GM12878 (cell line): ENCODE data around the gene ALG12. TPM values are rescaled to one million over a fixed set of nuclear protein-coding genes. Genes with fewer than 3 reads are reported as not detected.
A peak's percentile ranks its signal among the peaks of the same experiment; 100 is the strongest.

Experiments
- ATAC-seq: fragments of 200-7000 bp; cut with Tn5 transposase; 3 replicates; pipeline ENCODE4 v1.9.1; 2020; ENCODE audit warnings: mild to moderate bottlenecking, moderate library complexity
- BruUV-seq: library from RNA; stranded (reverse); fragments of 400-500 nt; replicated peaks from 2 replicates; lab custom pipeline; 2021; lab: Mats Ljungman, UMichigan
- CTCF ChIA-PET: fragments of 300-600 bp; sonication (Branson Sonifier 250); formaldehyde crosslinking; extraction: SDS; loops from one replicate; lab custom pipeline; 2021; ENCODE audit warnings: inconsistent platforms; lab: Yijun Ruan, JAX
- POLR2A ChIA-PET: fragments of 350-600 bp; formaldehyde crosslinking; extraction: SDS; loops from one replicate; lab custom pipeline; 2021; ENCODE audit warnings: inconsistent platforms; lab: Charles Lee
- RAD21 ChIA-PET: fragments of 300-600 bp; sonication (Branson Sonifier 250); formaldehyde crosslinking; loops from one replicate; lab custom pipeline; 2023; ENCODE audit warnings: antibody characterized with exemption; ENCODE audit not compliant: unreplicated experiment; lab: Charles Lee
- SMC1A ChIA-PET: fragments of 300-600 bp; sonication (Branson Sonifier 250); formaldehyde crosslinking; loops from one replicate; lab custom pipeline; 2023; ENCODE audit not compliant: unreplicated experiment, uncharacterized antibody; lab: Charles Lee
- DNase-seq: peaks from one replicate; pipeline ENCODE4 v3.0.0-alpha.2; 2011; ENCODE audit warnings: low read depth, low spot score
- FAIRE-seq: peaks from 3 replicates; lab custom pipeline; 2011; peaks lifted over from hg19 to GRCh38; lab: Jason Lieb, UNC
- H2AFZ ChIP-seq: 2 replicates; pipeline ENCODE4 v1.6.0; 2011; ENCODE audit warnings: low read depth, low read length, control low read depth; ENCODE audit not compliant: control insufficient read depth
- H3K27ac ChIP-seq: 2 replicates; pipeline ENCODE4 v1.5.1; 2011; ENCODE audit warnings: control low read depth; ENCODE audit not compliant: control insufficient read depth, insufficient read depth
- H3K27me3 ChIP-seq, 2 experiments: replicated peaks in 1 of 2; 2 replicates each; pipeline versions ENCODE4 v1.6.0 to v1.6.1; 2011; ENCODE audit warnings: low read length in 1 of 2; ENCODE audit not compliant: control insufficient read depth in 2 of 2, insufficient read depth in 2 of 2
- H3K36me3 ChIP-seq, 2 experiments: 2 replicates each; pipeline ENCODE4 v1.5.1; 2011; ENCODE audit warnings: low read length in 1 of 2; ENCODE audit not compliant: control insufficient read depth in 2 of 2, insufficient read depth in 2 of 2
- H3K4me1 ChIP-seq: 2 replicates; pipeline ENCODE4 v1.6.1; 2011; ENCODE audit warnings: mild to moderate bottlenecking, low read length, moderate library complexity, mixed read lengths; ENCODE audit not compliant: control insufficient read depth, insufficient read depth
- H3K4me2 ChIP-seq: 2 replicates; pipeline ENCODE4 v1.6.0; 2011; ENCODE audit warnings: control low read depth; ENCODE audit not compliant: control insufficient read depth, insufficient read depth
- H3K4me3 ChIP-seq: fragments of 200-600 bp; sonication (generic); 2 replicates; pipeline ENCODE4 v1.5.1; 2016
- H3K79me2 ChIP-seq: 2 replicates; pipeline ENCODE4 v1.6.0; 2011; ENCODE audit warnings: low read length; ENCODE audit not compliant: control insufficient read depth, insufficient read depth
- H3K9ac ChIP-seq: 2 replicates; pipeline ENCODE4 v1.8.0; 2011; ENCODE audit warnings: low read length, control low read depth, mixed read lengths; ENCODE audit not compliant: control insufficient read depth, insufficient read depth
- H3K9me3 ChIP-seq: replicated peaks from 3 replicates; pipeline ENCODE4 v1.5.1; 2011; ENCODE audit warnings: mild to moderate bottlenecking, low read length; ENCODE audit not compliant: control insufficient read depth, insufficient read depth
- H4K20me1 ChIP-seq: 2 replicates; pipeline ENCODE4 v1.6.0; 2011; ENCODE audit not compliant: control insufficient read depth, insufficient read depth
- ATF7 ChIP-seq: fragments of 450-650 bp; IDR thresholded peaks from 2 replicates; pipeline ENCODE4 v1.6.1; 2016; ENCODE audit warnings: low read depth, mild to moderate bottlenecking
- BACH1 ChIP-seq: fragments of 450-650 bp; IDR thresholded peaks from 2 replicates; pipeline ENCODE4 v1.6.1; 2017; ENCODE audit warnings: mild to moderate bottlenecking, borderline replicate concordance
- BCL3 ChIP-seq: IDR thresholded peaks from 2 replicates; pipeline ENCODE4 v1.6.1; 2011; ENCODE audit warnings: borderline replicate concordance, low read depth, mild to moderate bottlenecking, moderate library complexity, low read length; ENCODE audit not compliant: insufficient read depth, poor library complexity, severe bottlenecking
- CHD2 ChIP-seq: IDR thresholded peaks from 2 replicates; pipeline ENCODE4 v1.6.1; 2011; ENCODE audit warnings: low read depth, low read length, improper control_type of control experiment, borderline replicate concordance
- CREM ChIP-seq: IDR thresholded peaks from 2 replicates; pipeline ENCODE4 v1.6.1; 2014; ENCODE audit warnings: antibody characterized with exemption, low read depth
- DPF2 ChIP-seq: fragments of 450-650 bp; IDR thresholded peaks from 2 replicates; pipeline ENCODE4 v1.6.1; 2017; ENCODE audit warnings: mild to moderate bottlenecking
- E4F1 ChIP-seq: fragments of 450-650 bp; IDR thresholded peaks from 2 replicates; pipeline ENCODE4 v1.6.1; 2018; ENCODE audit warnings: borderline replicate concordance, mild to moderate bottlenecking; ENCODE audit not compliant: partially characterized antibody
- MEF2B ChIP-seq: fragments of 450-650 bp; IDR thresholded peaks from 2 replicates; pipeline ENCODE4 v1.6.1; 2018; ENCODE audit warnings: mild to moderate bottlenecking, moderate library complexity; ENCODE audit not compliant: partially characterized antibody, poor library complexity, severe bottlenecking
- MYC ChIP-seq: IDR thresholded peaks from 2 replicates; pipeline ENCODE4 v1.6.1; 2011; ENCODE audit warnings: mild to moderate bottlenecking, low read length, moderate library complexity, inconsistent platforms; ENCODE audit not compliant: insufficient read depth, insufficient replicate concordance, insufficient read length, severe bottlenecking
- NFYA ChIP-seq: IDR thresholded peaks from 2 replicates; pipeline ENCODE4 v1.6.1; 2011; ENCODE audit warnings: low read depth, mild to moderate bottlenecking, low read length, improper control_type of control experiment, borderline replicate concordance
- NFYB ChIP-seq: IDR thresholded peaks from 2 replicates; pipeline ENCODE4 v1.6.1; 2011; ENCODE audit warnings: low read depth, mild to moderate bottlenecking, low read length, improper control_type of control experiment, moderate library complexity; ENCODE audit not compliant: insufficient read depth
- RAD21 ChIP-seq: IDR thresholded peaks from 2 replicates; pipeline ENCODE4 v1.6.1; 2011; ENCODE audit warnings: mild to moderate bottlenecking, low read depth, low read length, moderate library complexity; ENCODE audit not compliant: insufficient read depth
- RCOR1 ChIP-seq: conservative IDR thresholded peaks from 2 replicates; pipeline ENCODE4 v1.6.1; 2012; ENCODE audit warnings: low read depth, low read length, improper control_type of control experiment
- SMARCA5 ChIP-seq: fragments of 450-650 bp; IDR thresholded peaks from 2 replicates; pipeline ENCODE4 v1.6.1; 2017; ENCODE audit warnings: mild to moderate bottlenecking
- TBL1XR1 ChIP-seq: IDR thresholded peaks from 2 replicates; pipeline ENCODE4 v1.6.1; 2012; ENCODE audit warnings: low read depth, low read length, improper control_type of control experiment
- ZNF207 ChIP-seq: fragments of 450-650 bp; IDR thresholded peaks from 2 replicates; pipeline ENCODE4 v1.6.1; 2014; ENCODE audit warnings: antibody characterized with exemption, mild to moderate bottlenecking, borderline replicate concordance
- ZNF622 ChIP-seq: fragments of 450-650 bp; IDR thresholded peaks from 2 replicates; pipeline ENCODE4 v1.6.1; 2017; ENCODE audit warnings: mild to moderate bottlenecking, inconsistent platforms
- WGBS: methylation state at CpG from one replicate; pipeline ENCODE4 v1.1.6; 2016; ENCODE audit warnings: low lambda C conversion rate; ENCODE audit not compliant: insufficient replicate concordance, insufficient coverage; ENCODE audit errors: missing lambda C conversion rate; 5-methylcytosine and 5-hydroxymethylcytosine counted together
- in situ Hi-C: fragments of 300-500 bp; cut with MboI; formaldehyde crosslinking; loops from 9 replicates; pipeline ENCODE4 v1.14.3; 2018; ENCODE audit warnings: mixed read lengths
- intact Hi-C: fragments of 100-400 bp; cut with micrococcal nuclease; formaldehyde crosslinking; loops from one replicate; pipeline ENCODE4 v1.14.2; 2022; ENCODE audit not compliant: unreplicated experiment
- polyA plus RNA-seq, 11 experiments: library from polyadenylated mRNA; depleted of rRNA in 4 of 11; unstranded in 6 of 11; stranded (reverse) in 5 of 11; fragments of >200 nt; fragmentation: Nextera tagmentation in 4 of 11; fragmentation: Illumina TruSeq in 1 of 11; extraction: Ambion mirVana in 4 of 11; extraction: Trizol in 1 of 11; gene quantifications; 1 replicate in 1 of 11; 2 replicates in 10 of 11; pipeline versions ENCODE4 v1.2.1 to v1.2.3, GENCODE V29; 2011 to 2016; ENCODE audit warnings: inconsistent platforms in 2 of 11, missing spikeins in 2 of 11, low read depth in 1 of 11
- total RNA-seq, 4 experiments: library from RNA; depleted of rRNA in 3 of 4; stranded (reverse); fragments of >200 nt in 3 of 4; fragmentation: Illumina TruSeq in 1 of 4; extraction: Trizol in 1 of 4; gene quantifications; 2 replicates each; pipeline versions ENCODE4 v1.2.1 to v1.2.3, GENCODE V29; 2013 to 2021

ALG12 gene
- total and polyA plus RNA-seq, 10 of the 15 experiments (the other 5 are each of a cell fraction or from before 2014, with no cell fraction given), result 0.22 to 23.4 (median 6.6) TPM

GRCh38 chr22:49961005-49961600 lies 42.9 kb upstream of the ALG12 start (continued):
- TF ChIP-seq BCL3, result peak; percentile 7
- TF ChIP-seq CHD2, result 0 out of 2 replicates have a peak, but pooled peaks have one; percentile 10

GRCh38 chr22:49960159-49961004 lies 42.1 kb upstream of the ALG12 start, which contains the start of gene PIM3:
Gene PIM3 (plus strand): TSS chr22:49960772. CDS start chr22:49960948, 176 bp downstream.
- WGBS, result under 1% methylated on average over 65 of the region's 137 CpGs
- BruUV-seq, result no TSS peak
- Histone ChIP-seq H3K9me3 (no peaks in the 10 kb centered on the region), H3K4me1 (peaks cover 16% of the 10 kb centered on the region), H3K9ac (peak within 1 kb of the TSS; percentile 78), H3K79me2 (peaks cover 49% of the 10 kb centered on the region), H3K27ac (peak within 1 kb of the TSS; percentile 53), H3K4me2 (peak within 1 kb of the TSS; percentile 99), H3K36me3 (peaks cover 14 to 18% of the 10 kb centered on the region in 2 experiments), H4K20me1 (peaks cover 2% of the 10 kb centered on the region; the same call in 1 of the 2 replicates), H3K4me3 (peak within 1 kb of the TSS; percentile 98), H3K27me3 (no peaks in the 10 kb centered on the region), H2AFZ (peak within 1 kb of the TSS; percentile 77)
- DNase-seq (peak; percentile 84), FAIRE-seq (peak; percentile 18), ATAC-seq (peak; percentile 82)
- ChIA-PET CTCF (no interaction called here), POLR2A (interaction anchor here (0.6 to 1.6 kb wide), 3 partner anchors 9 to 24 kb away, joined by 3 to 7 read pairs (median 3); no protein-coding TSS in a partner anchor), SMC1A (no interaction called here), RAD21 (interaction anchor here (0.6 kb wide), 1 partner anchor 381 kb away, joined by 3 read pairs; no protein-coding TSS in a partner anchor)
- intact Hi-C loops (loop anchor here (5.0 kb wide), 1 partner anchor 227 kb away; the partner anchor contains the start of gene TRABD), in situ Hi-C loops (loop anchor here (10.0 kb wide), 1 partner anchor 574 kb away; the partner anchor contains the start of gene TYMP)
- TF ChIP-seq E4F1 (peak; percentile 43), NFYB (peak; percentile 78), ZNF622 (no peak), DPF2 (peak; percentile 89), RCOR1 (no peak), ZNF207 (no peak), RAD21 (no peak), TBL1XR1 (no peak), CREM (peak; percentile 61; the same call in 1 of the 2 replicates), MEF2B (peak; percentile 25), SMARCA5 (peak; percentile 84), MYC (peak; percentile 84), ATF7 (no peak), NFYA (no peak), BACH1 (peak; percentile 84)
